Transverse colon (tissue), 4 donors: ENCODE results near the gene RAB19. TPM values are rescaled to one million over a fixed set of nuclear protein-coding genes. Genes with fewer than 3 reads are reported as not detected.
A peak's percentile ranks its signal among the peaks of the same experiment; 100 is the strongest.
"Not testable (repeated sequence)": the region's sequence is repeated elsewhere in the genome, so short reads cannot be mapped to it uniquely, and the experiment has no call there.

Source experiments
- DNase-seq: peaks from one replicate; pipeline ENCODE4 v3.0.0-alpha.2; 2019
- H3K27ac ChIP-seq, 4 donors: fragments of 200-600 bp; sonication (generic); 2 replicates each; pipeline ENCODE4 v1.5.1; 2016 to 2018; ENCODE audit warnings: inconsistent platforms in 4 of 4
- H3K27me3 ChIP-seq: fragments of 200-600 bp; sonication (generic); 2 replicates; pipeline ENCODE4 v1.5.1; 2017; ENCODE audit warnings: inconsistent platforms
- H3K36me3 ChIP-seq, 4 donors: fragments of 200-600 bp; sonication (generic); 2 replicates each; pipeline ENCODE4 v1.5.1; 2017 to 2019; ENCODE audit warnings: inconsistent platforms in 4 of 4
- H3K4me1 ChIP-seq, 4 donors: fragments of 200-600 bp; sonication (generic); 2 replicates each; pipeline ENCODE4 v1.5.1; 2017 to 2020; ENCODE audit warnings: inconsistent platforms in 4 of 4
- H3K4me3 ChIP-seq, 4 donors: fragments of 200-600 bp; sonication (generic); 1 replicate in 1 of 4; 2 replicates in 3 of 4; pipeline versions ENCODE4 v1.5.1 to v1.6.1; 2017 to 2019; ENCODE audit warnings: inconsistent platforms in 4 of 4
- H3K9me3 ChIP-seq, 2 donors: fragments of 200-600 bp; sonication (generic); 2 replicates each; pipeline ENCODE4 v1.5.1; 2017 to 2019; ENCODE audit warnings: inconsistent platforms in 2 of 2
- CTCF ChIP-seq, 5 experiments: fragments of 200-600 bp in 3 of 5; fragments of 450-650 bp in 2 of 5; sonication (generic) in 3 of 5; IDR thresholded peaks; 1 replicate in 2 of 5; 2 replicates in 3 of 5; pipeline ENCODE4 v1.5.1; 2016 to 2017; ENCODE audit warnings: antibody characterized with exemption in 5 of 5, inconsistent platforms in 3 of 5, mild to moderate bottlenecking in 2 of 5, moderate library complexity in 1 of 5
- EP300 ChIP-seq: sonication (generic); formaldehyde crosslinking; IDR thresholded peaks from one replicate; pipeline ENCODE4 v1.6.1; 2017; ENCODE audit warnings: antibody characterized with exemption, low read depth
- POLR2A ChIP-seq: fragments of 450-650 bp; IDR thresholded peaks from one replicate; pipeline ENCODE4 v1.6.1; 2016; ENCODE audit warnings: antibody characterized with exemption, mild to moderate bottlenecking, moderate library complexity
- POLR2AphosphoS5 ChIP-seq, 3 donors: sonication (generic); formaldehyde crosslinking; IDR thresholded peaks; one replicate each; pipeline ENCODE4 v1.6.1; 2016; ENCODE audit warnings: antibody characterized with exemption in 3 of 3
- WGBS, 2 donors: methylation state at CpG; one replicate each; pipeline ENCODE4 v1.1.5; 2018; ENCODE audit warnings: low coverage in 1 of 2; 5-methylcytosine and 5-hydroxymethylcytosine counted together
- in situ Hi-C, 4 donors: fragments of 200-750 bp; cut with MboI; loops; one replicate each; pipeline versions ENCODE4 v1.15.0 to v1.15.1; 2017; ENCODE audit warnings: low sequenced_read_pairs in 3 of 4, low pct_ligation_motif_present in 1 of 4, low pct_unique_long_range_greater_than_20kb in 1 of 4
- intact Hi-C: fragments of 100-400 bp; cut with DNase I; formaldehyde crosslinking; loops from one replicate; pipeline ENCODE4 v1.15.1; 2023; ENCODE audit warnings: low total_unique reads
- total RNA-seq, 4 donors: library from RNA; depleted of rRNA; stranded (reverse); fragments of >200 nt; gene quantifications; one replicate each; pipeline ENCODE4 v1.1.0, GENCODE V29; 2016

RAB19 gene
- total RNA-seq, 4 donors from 2014 or later: 10.3 to 87.9 (median 18.9) TPM

GRCh38 chr7:140448781-140449480, 45.1 kb downstream of the RAB19 start:
- H3K36me3 ChIP-seq: peaks cover 0 to 4% (median 0%) of the 10 kb centered on the region in 4 donors
- in situ Hi-C loops: no loop called here
- no peak overlapping the region for H3K4me3 ChIP-seq
- no peaks in the 10 kb centered on the region for H3K9me3 ChIP-seq
- H3K27me3 ChIP-seq: no peaks in the 10 kb centered on the region
- WGBS, 2 donors: 67 to 91% methylated on average over 3 to 4 of the region's 4 CpGs
- intact Hi-C loops: no loop called here
- DNase-seq: no peak
- TF ChIP-seq POLR2AphosphoS5 (IDR thresholded peaks at IDR 0.05): no peak
- no peak for TF ChIP-seq POLR2A
- TF ChIP-seq CTCF (IDR thresholded peaks at IDR 0.05): no peak
- no peak for TF ChIP-seq EP300
- H3K4me1 ChIP-seq: peaks cover under 1 to 35% (median 24%) of the 10 kb centered on the region in 4 donors
- H3K27ac ChIP-seq: no peak overlapping the region

DNA sequence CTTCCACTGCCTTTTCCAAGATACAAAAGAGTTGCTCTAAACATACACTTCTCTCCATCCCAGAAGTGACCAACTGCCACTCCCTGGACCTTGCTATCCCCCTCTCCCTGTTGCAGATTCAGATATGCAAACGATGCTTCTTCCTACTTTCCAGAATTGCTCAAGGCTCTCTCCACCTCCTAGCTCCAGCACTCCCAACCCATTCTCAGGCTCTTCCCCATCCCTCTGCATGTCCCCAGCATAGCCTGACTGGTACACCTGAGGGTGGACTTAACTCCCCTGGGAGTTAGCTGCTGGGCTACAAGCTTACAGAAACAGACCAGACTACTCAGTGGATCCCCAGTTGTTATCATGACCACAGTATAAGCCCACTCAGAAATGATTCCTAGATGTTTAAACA, 47.9 kb downstream of the RAB19 start:
- in situ Hi-C loops (no loop called here), intact Hi-C loops (no loop called here)
- Histone ChIP-seq H3K4me3 (no peak overlapping the region), H3K36me3 (peaks cover 0 to 30% (median 11%) of the 10 kb centered on the region in 4 donors), H3K27ac (peak overlapping the region; percentile 67 to 82 (median 75)), H3K9me3 (no peaks in the 10 kb centered on the region), H3K4me1 (peaks cover 3 to 63% (median 49%) of the 10 kb centered on the region in 4 donors), H3K27me3 (no peaks in the 10 kb centered on the region)
- WGBS, 2 donors: 63 to 77% methylated on average over 1 of the region's 1 CpG
- TF ChIP-seq CTCF (IDR thresholded peaks at IDR 0.05) (no peak), POLR2AphosphoS5 (IDR thresholded peaks at IDR 0.05) (no peak)
- DNase-seq: no peak

DNA sequence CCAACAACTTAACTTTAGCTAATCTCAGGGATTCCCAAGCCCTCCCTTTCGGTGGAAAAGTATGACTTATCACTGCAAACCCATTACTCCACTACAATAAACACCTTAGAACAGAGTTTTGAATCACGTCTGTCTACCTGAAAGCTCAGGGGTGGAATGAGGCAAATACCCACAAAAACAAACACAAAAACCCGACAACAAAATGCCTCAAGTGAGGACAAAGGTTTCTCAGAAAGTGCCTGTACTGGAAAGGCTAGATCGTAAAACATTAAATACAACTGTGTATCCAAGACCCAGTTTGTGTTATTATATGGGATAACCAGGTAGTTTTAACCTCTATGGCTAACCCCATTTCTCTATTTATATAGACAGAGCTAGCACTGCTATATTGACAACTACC, 49.4 kb downstream of the RAB19 start:
- in situ Hi-C loops: no loop called here
- WGBS, 2 donors: 47 to 53% methylated on average over 4 of the region's 4 CpGs

DNA sequence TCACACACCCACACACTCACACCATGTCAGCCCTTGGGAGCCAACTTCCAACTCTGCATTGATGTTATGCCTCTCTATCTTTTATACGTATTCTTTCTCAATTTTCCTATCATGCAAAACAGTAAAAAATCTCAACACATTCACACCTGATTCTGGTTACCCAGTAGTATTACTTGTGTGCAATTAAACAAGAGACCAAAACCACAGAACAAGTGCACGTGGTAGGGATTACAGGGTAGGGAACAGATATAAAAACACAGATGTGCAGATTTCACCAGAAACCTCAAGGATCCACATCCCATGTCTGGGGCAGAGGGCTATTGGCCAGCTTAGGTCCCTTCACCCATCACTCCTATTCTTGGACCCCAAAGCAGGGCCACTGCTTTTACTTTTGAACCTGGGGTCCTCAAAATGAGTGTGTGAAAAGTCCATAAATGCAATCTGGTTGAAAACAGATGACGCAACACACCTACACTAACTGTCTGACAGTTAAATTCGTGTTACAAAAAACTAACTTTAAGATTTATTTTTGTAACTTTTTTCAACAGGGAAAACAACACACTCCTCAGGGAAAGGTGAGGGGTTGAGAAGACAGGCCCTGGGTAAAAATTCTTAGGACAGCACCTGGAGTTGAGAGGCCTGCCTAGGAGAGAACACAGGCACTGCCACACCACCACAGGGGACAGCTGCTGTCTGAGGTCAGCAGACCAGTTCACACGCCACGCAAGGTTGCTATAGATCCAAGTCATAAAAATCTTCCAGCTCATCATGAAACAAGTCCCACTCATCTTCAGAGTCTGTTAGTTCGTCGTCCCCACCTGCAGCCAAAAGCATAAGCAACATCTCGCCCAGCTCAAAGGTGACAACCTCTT, 50.2 kb downstream of the RAB19 start:
- DNase-seq, H3K27me3 ChIP-seq, in situ Hi-C loops, H3K4me3 ChIP-seq, H3K9me3 ChIP-seq, intact Hi-C loops: not testable (repeated sequence)
- WGBS, 2 donors: 44 to 55% methylated on average over 2 to 9 of the region's 9 CpGs
- peaks cover 3 to 73% (median 53%) of the 10 kb centered on the region in 4 donors for H3K4me1 ChIP-seq
- H3K36me3 ChIP-seq: peaks cover 0 to 46% (median 15%) of the 10 kb centered on the region in 4 donors
- peak overlapping the region; percentile 67 to 82 (median 75) for H3K27ac ChIP-seq

More for the DNA sequence above, 49.4 kb downstream of the RAB19 start:
- H3K27ac ChIP-seq: peak overlapping the region; percentile 67 to 82 (median 75)
- intact Hi-C loops: no loop called here
- H3K4me1 ChIP-seq: peaks cover 3 to 73% (median 53%) of the 10 kb centered on the region in 4 donors
- H3K4me3 ChIP-seq: no peak overlapping the region
- peaks cover 0 to 44% (median 12%) of the 10 kb centered on the region in 4 donors for H3K36me3 ChIP-seq
- TF ChIP-seq CTCF (IDR thresholded peaks at IDR 0.05) (no peak), POLR2A (peak; percentile 34), EP300 (no peak), POLR2AphosphoS5 (IDR thresholded peaks at IDR 0.05) (peak in 2 of 3 donors; percentile 22 to 57)
- no peaks in the 10 kb centered on the region for H3K9me3 ChIP-seq
- no peak for DNase-seq
- no peaks in the 10 kb centered on the region for H3K27me3 ChIP-seq
